Activated CD8-positive, alpha-beta memory T cell treated with anti-CD3 and anti-CD28 coated beads for 1 hour (primary cell): ENCODE results near the gene TRIM58.

ENCODE experiments used
- DNase-seq, 2 donors: peaks; one replicate each; pipeline ENCODE4 v3.0.0-alpha.2; 2020; ENCODE audit warnings: low read depth in 1 of 2; ENCODE audit errors: extremely low read depth in 1 of 2

TRIM58 gene

GRCh38 chr1:247857069-247857984 is at the start of gene TRIM58:
TSS of gene TRIM58 (plus strand) at chr1:247857187. CDS start at chr1:247857247, 60 bp downstream.
- no peak for DNase-seq

- DNase-seq = no peak
Measured at GRCh38 chr1:247812637-247813036, 44.4 kb upstream of the TRIM58 start.

GRCh38 chr1:247822060-247822459 is 34.9 kb upstream of the TRIM58 start:
- no peak for DNase-seq

- no peak for DNase-seq
Measured at GRCh38 chr1:247824023-247824422, 33.0 kb upstream of the TRIM58 start, which contains the start of gene OR14A16. TSS of gene OR14A16 (minus strand) at chr1:247824119. CDS start at chr1:247815729, 8,390 bp downstream.

DNA sequence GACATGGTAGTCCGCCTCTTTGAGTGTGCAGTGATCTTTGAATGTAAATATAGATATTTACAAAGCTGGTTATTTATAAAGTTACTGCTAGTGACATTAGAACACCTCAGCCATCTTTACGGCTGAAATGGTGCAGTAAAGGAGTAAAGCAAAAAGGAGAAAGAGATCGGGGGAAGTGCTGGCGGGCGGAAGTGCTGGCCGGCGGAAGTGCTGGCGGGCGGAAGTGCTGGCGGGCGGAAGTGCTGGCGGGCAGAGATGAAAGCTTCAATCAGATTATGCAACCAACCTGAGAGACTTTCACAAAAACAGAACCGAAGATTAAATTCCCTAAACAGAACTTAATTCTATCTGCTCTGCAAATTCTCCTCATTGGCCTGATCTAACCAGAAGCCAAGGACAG is 31.6 kb upstream of the TRIM58 start:
- no peak for DNase-seq

DNA sequence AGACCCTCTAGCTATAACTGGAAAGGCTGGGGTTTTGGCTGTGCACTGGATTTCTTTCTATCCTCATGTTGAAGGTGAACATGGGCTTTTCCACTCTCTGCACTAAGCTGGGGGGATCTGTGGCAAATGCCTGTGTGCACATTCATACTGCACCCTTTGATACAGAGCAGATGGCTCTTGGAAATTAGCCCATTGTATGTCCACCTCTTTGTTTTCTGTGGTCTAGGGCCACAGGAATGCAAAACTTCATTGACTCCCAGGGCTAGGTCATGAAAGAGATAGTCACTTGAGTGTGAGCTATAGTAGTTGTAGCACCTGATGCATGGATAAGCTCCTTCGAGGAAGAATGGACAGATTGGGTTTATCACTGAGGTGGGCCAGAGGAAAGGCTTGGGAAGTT is 27.3 kb upstream of the TRIM58 start:
- DNase-seq = no peak

DNA sequence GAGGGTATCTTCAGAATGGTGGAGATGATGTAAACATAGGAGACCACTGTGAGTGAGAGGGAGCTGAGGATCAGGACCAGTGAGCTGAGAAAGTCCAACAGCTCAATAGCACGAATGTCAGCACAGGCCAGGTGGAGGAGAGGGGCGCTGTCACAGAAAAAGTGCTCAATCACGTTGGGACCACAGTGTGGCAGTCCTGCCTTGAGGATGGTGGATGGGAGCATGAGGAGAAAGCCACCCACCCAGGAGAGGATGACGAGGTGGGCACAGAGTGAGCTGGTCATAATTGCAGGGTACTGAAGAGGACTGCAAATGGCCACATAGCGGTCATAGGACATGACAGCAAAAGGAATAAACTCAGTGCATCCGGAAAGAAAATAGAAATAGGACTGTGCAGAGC is 23.4 kb upstream of the TRIM58 start:
- no peak for DNase-seq

DNA sequence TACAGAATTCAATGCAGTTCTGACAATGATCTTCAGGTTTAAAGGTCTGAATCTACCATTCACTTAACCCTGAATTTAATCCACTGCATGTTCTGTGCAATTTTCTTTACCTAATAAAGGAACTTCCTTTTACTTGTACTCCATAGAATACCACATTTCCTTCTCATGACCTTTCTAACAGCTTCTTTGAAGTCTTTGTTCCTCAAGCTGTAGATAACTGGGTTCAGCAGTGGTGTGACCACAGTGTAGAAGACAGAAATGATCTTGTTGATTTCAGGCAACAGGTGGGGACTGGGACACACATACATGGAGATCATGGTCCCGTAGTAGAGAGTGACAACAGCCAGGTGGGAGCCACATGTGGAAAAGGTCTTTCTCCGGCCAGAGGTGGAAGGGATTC is 16.2 kb upstream of the TRIM58 start:
- DNase-seq = no peak

GRCh38 chr1:247841796-247842195 is 15.2 kb upstream of the TRIM58 start, which contains the start of gene OR11L1:
TSS of gene OR11L1 (minus strand) at chr1:247841896. CDS start at chr1:247841896, 0 bp downstream.
- DNase-seq = no peak

- DNase-seq = no peak
Measured at GRCh38 chr1:247843411-247843810, 13.6 kb upstream of the TRIM58 start.

- no peak for DNase-seq
Measured at GRCh38 chr1:247845011-247845692, 11.8 kb upstream of the TRIM58 start.

DNA sequence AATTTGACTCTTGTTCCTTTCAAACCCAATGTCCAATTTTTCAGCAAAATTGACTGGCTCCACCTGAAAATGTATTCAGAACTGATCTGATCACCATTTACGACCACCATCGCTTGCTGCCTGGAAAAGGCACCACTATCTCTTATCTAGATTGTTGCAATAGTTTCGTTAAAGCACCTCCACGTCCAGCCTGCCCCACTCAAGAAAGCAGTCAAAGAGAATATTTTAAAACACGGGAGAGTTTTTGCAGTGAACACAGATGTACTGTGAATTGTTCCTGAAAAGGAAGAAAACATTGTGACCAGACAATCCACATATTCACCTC is 11.3 kb upstream of the TRIM58 start:
- DNase-seq = no peak

GRCh38 chr1:247848346-247848745 is 8.6 kb upstream of the TRIM58 start:
- no peak for DNase-seq

DNA sequence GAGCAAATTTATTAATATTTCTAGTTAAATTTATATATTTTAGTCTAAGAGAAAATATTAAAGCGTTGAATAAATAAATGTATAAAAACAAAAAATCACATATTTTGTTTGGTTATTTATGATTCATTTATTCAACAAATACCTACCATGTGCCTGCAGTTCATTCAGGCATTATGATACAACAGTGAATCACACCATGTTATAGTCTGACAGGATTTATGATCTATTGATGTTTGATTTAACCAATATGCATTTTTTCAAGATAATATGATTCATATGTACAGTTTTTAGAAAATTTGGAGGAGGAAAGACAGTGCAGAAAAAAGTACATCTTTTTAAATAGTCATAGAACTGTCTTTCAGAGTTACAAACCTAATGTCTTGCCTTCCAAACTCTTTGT is 7.4 kb upstream of the TRIM58 start:
- no peak for DNase-seq

DNA sequence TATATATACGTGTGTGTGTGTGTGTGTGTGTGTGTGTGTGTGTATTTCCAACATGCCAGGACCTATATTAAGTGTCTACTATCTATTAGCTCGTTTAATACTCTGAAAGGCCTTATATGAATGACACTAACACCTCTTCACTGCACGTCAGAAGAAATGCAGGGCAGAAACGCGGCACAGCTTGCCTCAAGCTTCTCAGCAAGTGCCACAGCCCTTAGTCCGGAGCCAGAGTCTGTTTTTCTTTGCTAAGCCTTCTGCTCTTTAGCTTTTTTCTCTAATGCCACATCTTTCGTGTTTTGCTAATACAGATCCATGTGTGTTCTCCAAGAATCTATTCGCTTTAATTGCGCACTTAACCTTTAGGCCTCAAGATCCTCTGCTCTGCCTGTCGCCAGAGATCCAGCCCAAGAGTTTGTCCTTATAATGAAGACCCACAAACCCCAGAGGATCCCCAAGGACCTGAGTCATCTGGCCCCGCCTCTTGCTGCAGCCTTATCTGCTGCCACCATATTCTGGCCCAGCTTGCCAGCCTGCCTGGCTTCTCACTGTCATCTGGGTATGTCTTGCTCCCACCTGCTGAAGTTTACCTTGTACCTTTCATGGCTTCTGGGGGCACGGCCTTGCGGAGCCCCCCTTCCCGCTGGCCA is 2.0 kb upstream of the TRIM58 start:
- no peak for DNase-seq

DNA sequence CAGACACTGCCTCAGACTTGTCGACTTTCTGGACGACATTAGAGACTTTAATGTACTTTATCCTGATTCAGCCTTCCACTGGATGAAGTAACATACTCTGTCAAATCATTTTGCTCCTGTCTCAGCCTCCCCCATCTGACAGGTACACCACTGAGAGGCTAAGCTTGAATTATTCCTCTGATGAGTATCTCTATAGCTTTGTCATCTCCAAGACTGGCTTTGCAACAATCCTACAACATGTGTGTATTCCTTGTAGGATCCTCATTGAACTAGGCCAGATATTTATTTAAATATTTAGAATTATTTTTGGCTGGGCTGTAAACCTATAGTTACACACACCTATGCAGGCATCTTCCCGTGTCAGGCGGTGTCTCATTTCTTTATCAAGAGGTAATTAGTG is 1.1 kb upstream of the TRIM58 start:
- no peak for DNase-seq

- DNase-seq = no peak
Measured at GRCh38 chr1:247857985-247858619, 1.1 kb downstream of the TRIM58 start.

DNA sequence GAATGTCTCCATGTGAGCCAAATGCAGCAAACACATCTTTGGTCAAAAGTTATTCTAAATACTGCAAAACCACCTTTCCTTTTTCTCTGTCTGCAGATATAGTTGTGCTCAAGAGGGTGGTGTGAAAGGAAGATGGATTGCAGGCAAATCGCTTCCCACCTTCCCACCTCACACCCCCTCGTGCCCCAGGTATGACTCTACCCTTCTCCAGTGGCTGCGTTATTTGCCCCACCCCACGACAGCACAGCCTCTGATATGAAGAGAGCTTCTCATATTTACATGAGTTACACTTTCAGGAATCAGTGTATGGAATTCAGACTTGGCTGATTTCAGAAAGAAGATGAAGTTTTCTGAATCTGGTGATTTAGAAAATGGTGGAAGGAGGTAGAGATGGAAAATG is 5.8 kb downstream of the TRIM58 start:
- DNase-seq = no peak

DNA sequence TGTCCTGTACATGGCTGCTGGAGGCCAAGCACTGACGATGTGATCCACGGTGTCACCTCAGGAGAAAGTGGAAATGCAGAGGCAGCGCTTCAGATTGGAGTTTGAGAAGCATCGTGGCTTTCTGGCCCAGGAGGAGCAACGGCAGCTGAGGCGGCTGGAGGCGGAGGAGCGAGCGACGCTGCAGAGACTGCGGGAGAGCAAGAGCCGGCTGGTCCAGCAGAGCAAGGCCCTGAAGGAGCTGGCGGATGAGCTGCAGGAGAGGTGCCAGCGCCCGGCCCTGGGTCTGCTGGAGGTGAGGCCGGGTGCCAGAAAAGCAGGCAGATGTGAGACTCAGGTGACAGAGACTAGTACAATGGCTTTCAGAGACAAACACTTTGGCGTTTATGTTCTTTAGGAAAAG is 7.7 kb downstream of the TRIM58 start:
- no peak for DNase-seq

DNA sequence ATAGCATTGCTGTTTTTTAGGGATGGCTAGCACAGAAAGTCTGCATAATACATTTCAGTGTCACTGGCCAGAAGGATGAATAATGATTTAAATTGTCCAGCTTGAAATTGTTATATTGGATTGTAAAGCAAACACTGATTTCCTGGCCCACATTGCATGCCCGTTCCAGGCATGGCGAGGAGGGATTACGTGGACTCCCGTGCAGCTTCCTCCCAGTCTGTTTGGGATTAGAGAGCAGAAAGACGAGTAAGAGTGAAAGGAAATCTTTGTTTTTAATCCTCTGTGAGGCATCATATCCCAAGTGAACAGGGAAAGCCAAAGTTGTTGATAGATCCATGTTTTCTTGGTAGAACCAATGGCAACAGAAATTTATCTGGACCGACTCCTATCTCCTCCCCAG is 8.4 kb downstream of the TRIM58 start:
- no peak for DNase-seq

DNA sequence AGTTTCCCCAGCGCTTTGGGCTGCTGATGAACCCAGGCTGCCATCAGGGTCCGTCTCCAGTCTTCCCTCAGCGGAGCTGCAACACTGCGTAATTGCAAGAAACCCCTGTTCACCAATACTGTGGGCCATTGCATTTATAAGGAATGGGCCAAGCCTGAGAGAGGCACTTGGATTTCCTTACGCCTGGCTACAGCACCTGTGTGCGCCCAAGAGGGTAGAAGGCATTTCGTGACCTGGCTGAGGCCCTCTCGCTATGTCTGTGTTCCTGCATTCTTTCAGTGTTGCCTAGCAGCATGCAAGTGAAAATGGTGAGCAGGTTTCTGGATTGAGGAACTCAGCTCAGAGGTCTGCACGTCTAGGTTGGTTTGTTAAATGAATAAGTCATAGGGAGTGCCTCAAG is 26.4 kb downstream of the TRIM58 start:
- DNase-seq = no peak
